Measurements from ENCODE around the gene ELL2. TPM values are rescaled to one million over a fixed set of nuclear protein-coding genes. Genes with fewer than 3 reads are reported as not detected.

The ELL2 gene
- total RNA-seq, 2 donors from 2014 or later: 80.0 to 104 TPM

GRCh38 chr5:95842854-95843544, 118.7 kb downstream of the ELL2 start:
- H3K4me1 ChIP-seq (replicated peaks): peaks cover 5% of the 10 kb centered on the region
- no peak overlapping the region for H3K4me3 ChIP-seq
- H3K27me3 ChIP-seq (replicated peaks; ENCODE audit: insufficient read depth): no peaks in the 10 kb centered on the region
- TF ChIP-seq POLR2AphosphoS5 (IDR thresholded peaks at IDR 0.05): no peak
- TF ChIP-seq, protein P1, sequence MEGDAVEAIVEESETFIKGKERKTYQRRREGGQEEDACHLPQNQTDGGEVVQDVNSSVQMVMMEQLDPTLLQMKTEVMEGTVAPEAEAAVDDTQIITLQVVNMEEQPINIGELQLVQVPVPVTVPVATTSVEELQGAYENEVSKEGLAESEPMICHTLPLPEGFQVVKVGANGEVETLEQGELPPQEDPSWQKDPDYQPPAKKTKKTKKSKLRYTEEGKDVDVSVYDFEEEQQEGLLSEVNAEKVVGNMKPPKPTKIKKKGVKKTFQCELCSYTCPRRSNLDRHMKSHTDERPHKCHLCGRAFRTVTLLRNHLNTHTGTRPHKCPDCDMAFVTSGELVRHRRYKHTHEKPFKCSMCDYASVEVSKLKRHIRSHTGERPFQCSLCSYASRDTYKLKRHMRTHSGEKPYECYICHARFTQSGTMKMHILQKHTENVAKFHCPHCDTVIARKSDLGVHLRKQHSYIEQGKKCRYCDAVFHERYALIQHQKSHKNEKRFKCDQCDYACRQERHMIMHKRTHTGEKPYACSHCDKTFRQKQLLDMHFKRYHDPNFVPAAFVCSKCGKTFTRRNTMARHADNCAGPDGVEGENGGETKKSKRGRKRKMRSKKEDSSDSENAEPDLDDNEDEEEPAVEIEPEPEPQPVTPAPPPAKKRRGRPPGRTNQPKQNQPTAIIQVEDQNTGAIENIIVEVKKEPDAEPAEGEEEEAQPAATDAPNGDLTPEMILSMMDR (IDR thresholded peaks at IDR 0.05): peak in 1 of 4 experiments; percentile 2
- no peak for DNase-seq (ENCODE audit: low spot score)
- H3K36me3 ChIP-seq: no peaks in the 10 kb centered on the region
- intact Hi-C loops (cut with DNase I): loop anchor here (5.0 to 10.0 kb wide), 2 partner anchors 176 to 288 kb away; partner anchors contain the start of genes ARSK and SKIC3
- H3K27ac ChIP-seq: peak overlapping the region; percentile 77 to 79
- 81% methylated on average over 11 of the region's 11 CpGs for WGBS
- H3K9me3 ChIP-seq: no peaks in the 10 kb centered on the region

GRCh38 chr5:95841914-95842812, 119.5 kb downstream of the ELL2 start:
- DNase-seq (ENCODE audit: low spot score): no peak
- TF ChIP-seq POLR2A (IDR thresholded peaks at IDR 0.05) (no peak), POLR2AphosphoS5 (IDR thresholded peaks at IDR 0.05) (peak; percentile 29)
- Histone ChIP-seq H3K4me1 (replicated peaks) (peaks cover 5% of the 10 kb centered on the region), H3K9me3 (no peaks in the 10 kb centered on the region), H3K36me3 (no peaks in the 10 kb centered on the region), H3K27me3 (replicated peaks; ENCODE audit: insufficient read depth) (no peaks in the 10 kb centered on the region), H3K4me3 (no peak overlapping the region), H3K27ac (peak overlapping the region in 1 of 2 donors; percentile 11)
- intact Hi-C loops (cut with DNase I): loop anchor here (5.0 to 10.0 kb wide), 2 partner anchors 175 to 287 kb away; partner anchors contain the start of genes ARSK and SKIC3
- 91% methylated on average over 8 of the region's 8 CpGs for WGBS

- DNase-seq (ENCODE audit: low spot score): no peak
- no peaks in the 10 kb centered on the region for H3K36me3 ChIP-seq
- intact Hi-C loops (cut with DNase I): loop anchor here (5.0 to 10.0 kb wide), 2 partner anchors 174 to 286 kb away; partner anchors contain the start of genes ARSK and SKIC3
- TF ChIP-seq POLR2A (IDR thresholded peaks at IDR 0.05) (no peak), POLR2AphosphoS5 (IDR thresholded peaks at IDR 0.05) (no peak)
- TF ChIP-seq, protein P1 (IDR thresholded peaks at IDR 0.05): no peak
- H3K4me1 ChIP-seq (replicated peaks): peaks cover 5% of the 10 kb centered on the region
- WGBS: 80% methylated on average over 1 of the region's 1 CpG
- H3K27ac ChIP-seq: no peak overlapping the region
- H3K4me3 ChIP-seq: no peak overlapping the region
- no peaks in the 10 kb centered on the region for H3K9me3 ChIP-seq
- no peaks in the 10 kb centered on the region for H3K27me3 ChIP-seq (replicated peaks; ENCODE audit: insufficient read depth)
Measured at GRCh38 chr5:95840956-95841705, 120.5 kb downstream of the ELL2 start.

DNA sequence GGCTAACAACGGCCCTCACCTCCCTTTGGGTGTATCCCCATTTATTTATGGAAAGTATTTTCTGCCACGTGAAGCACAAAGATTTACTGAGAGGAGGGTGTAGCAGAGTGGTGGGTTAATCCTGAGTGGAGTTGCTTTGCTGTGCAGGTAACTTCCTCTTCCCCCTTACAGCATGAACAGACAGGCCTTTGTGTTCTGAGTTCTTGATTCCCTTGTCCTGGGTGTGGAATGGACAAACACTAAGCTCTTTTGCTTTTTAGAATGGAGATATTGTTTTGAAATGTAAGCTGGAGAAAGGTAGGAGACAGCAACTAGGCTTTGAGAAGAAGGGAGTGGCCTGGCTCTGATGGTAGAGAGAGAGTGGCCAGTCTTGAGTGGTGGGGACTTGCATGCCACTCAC, 122.0 kb downstream of the ELL2 start:
- Histone ChIP-seq H3K4me3 (no peak overlapping the region), H3K9me3 (no peaks in the 10 kb centered on the region), H3K27me3 (replicated peaks; ENCODE audit: insufficient read depth) (no peaks in the 10 kb centered on the region), H3K36me3 (no peaks in the 10 kb centered on the region), H3K4me1 (replicated peaks) (peaks cover 5% of the 10 kb centered on the region), H3K27ac (peak overlapping the region; percentile 8 to 42)
- DNase-seq (ENCODE audit: low spot score): no peak
- WGBS: 49% methylated on average over 2 of the region's 2 CpGs
- TF ChIP-seq POLR2A (IDR thresholded peaks at IDR 0.05) (no peak), POLR2AphosphoS5 (IDR thresholded peaks at IDR 0.05) (no peak)
- TF ChIP-seq, protein P1 (IDR thresholded peaks at IDR 0.05): no peak
- intact Hi-C loops (cut with DNase I): loop anchor here (5.0 to 10.0 kb wide), 2 partner anchors 172 to 285 kb away; partner anchors contain the start of genes ARSK and SKIC3

Data from prostate gland (tissue), 2 donors.